IMR-90 (cell line): ENCODE data around the gene NAP1L1. TPM values are rescaled to one million over a fixed set of nuclear protein-coding genes. Genes with fewer than 3 reads are reported as not detected.

ENCODE experiments used
- ATAC-seq: fragments of 200-7000 bp; cut with Tn5 transposase; 2 replicates; pipeline ENCODE4 v1.9.1; 2020; ENCODE audit warnings: low read depth, mild to moderate bottlenecking, moderate library complexity
- BruUV-seq: library from RNA; stranded (reverse); fragments of 400-500 nt; replicated peaks from 2 replicates; lab custom pipeline; 2021; lab: Mats Ljungman, UMichigan
- CTCF ChIA-PET: fragments of 300-600 bp; formaldehyde crosslinking; extraction: SDS; loops from one replicate; lab custom pipeline; 2021; ENCODE audit warnings: antibody characterized with exemption; lab: Yijun Ruan, JAX
- POLR2A ChIA-PET: fragments of 300-600 bp; sonication (Branson Sonifier 250); formaldehyde crosslinking; loops from one replicate; lab custom pipeline; 2022; ENCODE audit warnings: antibody characterized with exemption; ENCODE audit not compliant: unreplicated experiment; lab: Charles Lee
- DNase-seq: peaks from one replicate; pipeline ENCODE4 v3.0.0; 2013
- H2AFZ ChIP-seq: replicated peaks from 2 replicates; pipeline ENCODE3; 2013; ENCODE audit warnings: low read length, mild to moderate bottlenecking; ENCODE audit not compliant: poor library complexity
- H2AK5ac ChIP-seq: 2 replicates; pipeline ENCODE4 v1.6.1; 2013; ENCODE audit warnings: low read depth, low read length, inconsistent platforms
- H2AK9ac ChIP-seq: replicated peaks from 2 replicates; pipeline ENCODE3; 2013; ENCODE audit warnings: mild to moderate bottlenecking, low read depth, low read length, moderate library complexity; ENCODE audit not compliant: poor library complexity
- H2BK120ac ChIP-seq: 2 replicates; pipeline ENCODE4 v1.6.1; 2013; ENCODE audit warnings: low read depth, low read length, inconsistent platforms
- H2BK15ac ChIP-seq: 3 replicates; pipeline ENCODE4 v1.6.1; 2013; ENCODE audit warnings: low read depth, low read length, inconsistent platforms
- H2BK20ac ChIP-seq: 2 replicates; pipeline ENCODE4 v1.6.1; 2013; ENCODE audit warnings: low read depth, mild to moderate bottlenecking, inconsistent platforms, low read length, moderate library complexity
- H2BK5ac ChIP-seq: 2 replicates; pipeline ENCODE4 v1.6.1; 2013; ENCODE audit warnings: mild to moderate bottlenecking, low read depth, low read length, inconsistent platforms; ENCODE audit not compliant: poor library complexity, severe bottlenecking
- H3K14ac ChIP-seq: replicated peaks from 2 replicates; pipeline ENCODE4 v1.6.1; 2013; ENCODE audit warnings: low read depth, low read length, inconsistent platforms
- H3K18ac ChIP-seq: 2 replicates; pipeline ENCODE4 v1.6.1; 2013; ENCODE audit warnings: low read depth, low read length, control low read depth
- H3K23ac ChIP-seq: 2 replicates; pipeline ENCODE4 v1.6.1; 2013; ENCODE audit warnings: low read depth, low read length, inconsistent platforms
- H3K27ac ChIP-seq: 2 replicates; pipeline ENCODE4 v1.5.1; 2013; ENCODE audit warnings: mild to moderate bottlenecking, control low read depth, low read length; ENCODE audit not compliant: insufficient read depth
- H3K27me3 ChIP-seq: 2 replicates; pipeline ENCODE4 v1.6.1; 2013; ENCODE audit warnings: low read length; ENCODE audit not compliant: control insufficient read depth, insufficient read depth
- H3K36me3 ChIP-seq: 2 replicates; pipeline ENCODE4 v1.6.1; 2013; ENCODE audit warnings: low read length, mixed read lengths; ENCODE audit not compliant: control insufficient read depth, insufficient read depth
- H3K4ac ChIP-seq: 2 replicates; pipeline ENCODE4 v1.6.1; 2013; ENCODE audit warnings: low read depth, low read length, inconsistent platforms
- H3K4me1 ChIP-seq: 2 replicates; pipeline ENCODE4 v1.6.1; 2013; ENCODE audit warnings: low read length, mixed read lengths; ENCODE audit not compliant: control insufficient read depth, insufficient read depth
- H3K4me2 ChIP-seq: 2 replicates; pipeline ENCODE4 v1.6.1; 2013; ENCODE audit warnings: low read depth, mild to moderate bottlenecking, control low read depth, low read length, moderate library complexity
- H3K4me3 ChIP-seq: 2 replicates; pipeline ENCODE4 v1.5.1; 2013; ENCODE audit warnings: low read depth, mild to moderate bottlenecking, control low read depth, low read length, moderate library complexity; ENCODE audit not compliant: insufficient read depth
- H3K56ac ChIP-seq: 2 replicates; pipeline ENCODE4 v1.6.1; 2013; ENCODE audit warnings: low read length, inconsistent platforms; ENCODE audit not compliant: insufficient read depth; ENCODE audit errors: extremely low read depth
- H3K79me1 ChIP-seq, 2 experiments: 2 replicates each; pipeline ENCODE4 v1.6.1; 2013; ENCODE audit warnings: low read length in 2 of 2, inconsistent platforms in 1 of 2, low read depth in 1 of 2
- H3K9ac ChIP-seq: 2 replicates; pipeline ENCODE4 v1.6.1; 2013; ENCODE audit warnings: low read depth, low read length, control low read depth
- H3K9me1 ChIP-seq: 2 replicates; pipeline ENCODE4 v1.6.1; 2013; ENCODE audit warnings: low read length, inconsistent platforms; ENCODE audit not compliant: insufficient read depth
- H3K9me3 ChIP-seq: 2 replicates; pipeline ENCODE4 v1.6.1; 2013; ENCODE audit warnings: low read length; ENCODE audit not compliant: control insufficient read depth, insufficient read depth
- H4K20me1 ChIP-seq: 2 replicates; pipeline ENCODE4 v1.6.1; 2013; ENCODE audit warnings: low read length, inconsistent platforms; ENCODE audit not compliant: insufficient read depth
- H4K5ac ChIP-seq: 2 replicates; pipeline ENCODE4 v1.6.1; 2013; ENCODE audit warnings: mild to moderate bottlenecking, low read depth, low read length, control low read depth
- H4K8ac ChIP-seq, 2 experiments: 2 replicates each; pipeline ENCODE4 v1.6.1; 2013; ENCODE audit warnings: low read depth in 2 of 2, low read length in 2 of 2, control low read depth in 1 of 2, inconsistent platforms in 1 of 2
- H4K91ac ChIP-seq: 2 replicates; pipeline ENCODE4 v1.6.1; 2013; ENCODE audit warnings: low read depth, low read length, inconsistent platforms; ENCODE audit not compliant: insufficient read depth
- BHLHE40 ChIP-seq: fragments of 150-350 bp; IDR thresholded peaks from 2 replicates; pipeline ENCODE4 v1.6.1; 2016; ENCODE audit warnings: mild to moderate bottlenecking, low read depth, low read length
- CEBPB ChIP-seq: IDR thresholded peaks from 2 replicates; pipeline ENCODE4 v1.6.1; 2012; ENCODE audit warnings: low read depth, low read length, improper control_type of control experiment
- CHD1 ChIP-seq: IDR thresholded peaks from 2 replicates; pipeline ENCODE4 v1.6.1; 2012; ENCODE audit warnings: low read depth, low read length, improper control_type of control experiment
- FOS ChIP-seq: fragments of 150-350 bp; IDR thresholded peaks from 2 replicates; pipeline ENCODE4 v1.6.1; 2016; ENCODE audit warnings: low read depth, low read length
- MXI1 ChIP-seq: IDR thresholded peaks from 2 replicates; pipeline ENCODE4 v1.6.1; 2012; ENCODE audit warnings: low read depth, mild to moderate bottlenecking, low read length, moderate library complexity, borderline replicate concordance
- NFE2L2 ChIP-seq: fragments of 150-350 bp; IDR thresholded peaks from 2 replicates; pipeline ENCODE4 v1.6.1; 2016; ENCODE audit warnings: low read depth, mild to moderate bottlenecking, low read length
- POLR2A ChIP-seq: IDR thresholded peaks from 2 replicates; pipeline ENCODE4 v1.6.1; 2012; ENCODE audit warnings: mild to moderate bottlenecking, low read depth, low read length
- RAD21 ChIP-seq: IDR thresholded peaks from 2 replicates; pipeline ENCODE4 v1.6.1; 2012; ENCODE audit warnings: low read length, improper control_type of control experiment
- RCOR1 ChIP-seq: IDR thresholded peaks from 2 replicates; pipeline ENCODE4 v1.6.1; 2012; ENCODE audit warnings: mild to moderate bottlenecking, low read length, improper control_type of control experiment; ENCODE audit not compliant: insufficient replicate concordance
- RFX5 ChIP-seq: IDR thresholded peaks from 2 replicates; pipeline ENCODE4 v1.8.0; 2012; ENCODE audit warnings: low read depth, mild to moderate bottlenecking, low read length, moderate library complexity
- SMC3 ChIP-seq: fragments of 150-350 bp; IDR thresholded peaks from 2 replicates; pipeline ENCODE4 v1.6.1; 2016; ENCODE audit warnings: low read depth, mild to moderate bottlenecking, antibody characterized with exemption, low read length, moderate library complexity
- WGBS, 2 experiments: methylation state at CpG; one replicate each; pipeline versions ENCODE4 v1.1.5 to v1.1.7; 2013; ENCODE audit warnings: missing lambda C conversion rate in 2 of 2; ENCODE audit not compliant: insufficient read length in 1 of 2; ENCODE audit errors: extremely low coverage in 2 of 2; 5-methylcytosine and 5-hydroxymethylcytosine counted together
- dilution Hi-C: fragments of 300-500 bp; cut with HindIII; formaldehyde crosslinking; loops from one replicate; pipeline ENCODE4 v1.14.3; 2018; ENCODE audit warnings: low sequenced_read_pairs; ENCODE audit not compliant: unreplicated experiment
- in situ Hi-C: fragments of 300-500 bp; cut with MboI; formaldehyde crosslinking; loops from 3 replicates; pipeline ENCODE4 v1.14.3; 2019; ENCODE audit warnings: low sequenced_read_pairs, inconsistent platforms, mixed read lengths
- intact Hi-C: fragments of 100-400 bp; cut with micrococcal nuclease; formaldehyde crosslinking; loops from 2 replicates; pipeline ENCODE4 v1.10.0; 2022
- polyA plus RNA-seq, 3 experiments: library from polyadenylated mRNA; depleted of rRNA; stranded (reverse); fragments of >200 nt; gene quantifications; 2 replicates each; pipeline ENCODE4 v1.2.3, GENCODE V29; 2012; ENCODE audit warnings: low replicate concordance in 1 of 3
- total RNA-seq: library from RNA; depleted of rRNA; stranded (reverse); fragments of >200 nt; gene quantifications from 2 replicates; pipeline ENCODE4 v1.2.3, GENCODE V29; 2012
- TF ChIP-seq, protein P1 (sequence below): fragments of 150-350 bp; IDR thresholded peaks from 2 replicates; pipeline ENCODE4 v1.6.1; 2017; ENCODE audit warnings: mild to moderate bottlenecking, antibody characterized with exemption, low read length, low read depth
- TF ChIP-seq, protein P2 (sequence below): fragments of 150-350 bp; IDR thresholded peaks from 2 replicates; pipeline ENCODE4 v1.6.1; 2016; ENCODE audit warnings: low read depth, mild to moderate bottlenecking, low read length, moderate library complexity, borderline replicate concordance
- TF ChIP-seq, protein P3 (sequence below): conservative IDR thresholded peaks from 2 replicates; pipeline ENCODE4 v1.5.1; 2012; ENCODE audit warnings: mild to moderate bottlenecking, low read depth, low read length, improper control_type of control experiment

Gene NAP1L1
- total and polyA plus RNA-seq, 2 of the 4 experiments (the other 2 are of a cell fraction): 86.4 to 200 TPM

DNA sequence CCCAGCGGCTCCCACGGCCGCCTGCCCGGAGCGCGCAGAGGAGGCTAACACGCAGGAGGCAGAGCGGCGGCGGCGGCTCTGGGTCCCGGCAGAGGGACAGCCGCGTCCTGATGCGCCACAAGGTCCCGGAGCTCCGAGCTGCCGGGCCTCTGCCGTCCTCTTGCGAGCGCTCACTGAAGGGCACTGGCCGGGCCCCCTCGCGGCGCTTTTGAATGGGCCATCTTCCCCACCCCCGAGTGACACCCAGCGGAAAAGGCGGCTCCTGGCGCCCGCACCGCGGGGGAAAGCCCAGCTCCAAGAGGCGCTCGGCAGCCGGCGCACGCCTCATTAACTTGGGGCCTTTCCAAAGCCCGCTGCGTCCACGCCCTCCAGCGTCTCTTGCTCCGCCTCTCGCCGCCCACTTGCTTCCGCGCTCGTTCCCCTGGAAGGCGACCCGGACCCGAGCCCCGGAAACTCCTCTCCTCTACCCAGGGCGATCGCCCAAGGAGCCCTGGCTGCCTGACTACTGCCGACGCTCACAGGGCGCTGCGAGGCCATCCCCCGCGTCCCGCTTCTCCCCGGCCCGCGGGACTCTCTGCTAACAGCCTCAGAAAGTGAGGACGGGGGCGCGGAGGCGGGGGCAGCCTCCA is 53.0 kb downstream of the NAP1L1 start, which contains the start of gene PHLDA1:
TSS of gene PHLDA1 (minus strand) at position 363 of the 629 bp plus-strand sequence.
- Histone ChIP-seq H2AK9ac (peak within 1 kb of the TSS; percentile 94), H3K14ac (peak within 1 kb of the TSS; percentile 100), H3K4me3 (peak within 1 kb of the TSS; percentile 98), H3K18ac (peak within 1 kb of the TSS; percentile 99), H3K56ac (peak within 1 kb of the TSS; percentile 99), H3K9me3 (no peaks in the 10 kb centered on the region), H2BK120ac (peak within 1 kb of the TSS; percentile 93), H3K4me1 (peaks cover 7% of the 10 kb centered on the region), H4K91ac (peak within 1 kb of the TSS; percentile 97), H2BK20ac (peak within 1 kb of the TSS; percentile 84), H3K23ac (peak within 1 kb of the TSS; percentile 99), H3K4ac (peak within 1 kb of the TSS; percentile 99), H3K9me1 (peaks cover 5% of the 10 kb centered on the region), H3K36me3 (peaks cover 28% of the 10 kb centered on the region), H3K27ac (peak within 1 kb of the TSS; percentile 98), H2BK5ac (peak within 1 kb of the TSS; percentile 97), H4K8ac (peak within 1 kb of the TSS; percentile 92 to 95), H3K79me1 (peaks cover 10 to 39% of the 10 kb centered on the region in 2 experiments), H3K27me3 (no peaks in the 10 kb centered on the region), H2AK5ac (peak within 1 kb of the TSS; percentile 97), H3K9ac (peak within 1 kb of the TSS; percentile 100), H4K5ac (peak within 1 kb of the TSS; percentile 99), H3K4me2 (peak within 1 kb of the TSS; percentile 100), H2BK15ac (peak within 1 kb of the TSS; percentile 91; the same call in 2 of the 3 replicates), H4K20me1 (peaks cover 26% of the 10 kb centered on the region), H2AFZ (peak within 1 kb of the TSS; percentile 83)
- dilution Hi-C loops: no loop called here
- BruUV-seq: no TSS peak
- intact Hi-C loops: loop anchor here (1.0 to 5.0 kb wide), 5 partner anchors 316 to 699 kb away; partner anchors contain the start of genes CAPS2 and GLIPR1L1
- 0% methylated on average over 28 of the region's 67 CpGs; no CpG with 5 or more reads in 1 of the 2 experiments for WGBS, 2 experiments
- ATAC-seq (peak; percentile 81), DNase-seq (peak; percentile 97)
- POLR2A ChIA-PET: interaction anchor here (0.5 to 2.0 kb wide), 16 partner anchors 12 to 557 kb away, joined by 3 to 7 read pairs (median 4); partner anchors contain the start of genes BBS10 and KRR1
- CTCF ChIA-PET: interaction anchor here (0.6 to 1.4 kb wide), 7 partner anchors 53 to 505 kb away, joined by 3 to 6 read pairs (median 3); partner anchors contain the start of gene BBS10
- in situ Hi-C loops: loop anchor here (25.0 kb wide), 1 partner anchor 694 kb away; the partner anchor contains the start of genes CAPS2 and GLIPR1L1
- TF ChIP-seq MXI1 (peak; percentile 90), RCOR1 (no peak), CHD1 (peak; percentile 75; the same call in 1 of the 2 replicates), NFE2L2 (no peak), BHLHE40 (peak; percentile 77), FOS (no peak), POLR2A (peak; percentile 100), SMC3 (peak; percentile 66), RAD21 (peak; percentile 73), RFX5 (no peak; the same call in 1 of the 2 replicates), CEBPB (no peak)
- TF ChIP-seq, protein P1, sequence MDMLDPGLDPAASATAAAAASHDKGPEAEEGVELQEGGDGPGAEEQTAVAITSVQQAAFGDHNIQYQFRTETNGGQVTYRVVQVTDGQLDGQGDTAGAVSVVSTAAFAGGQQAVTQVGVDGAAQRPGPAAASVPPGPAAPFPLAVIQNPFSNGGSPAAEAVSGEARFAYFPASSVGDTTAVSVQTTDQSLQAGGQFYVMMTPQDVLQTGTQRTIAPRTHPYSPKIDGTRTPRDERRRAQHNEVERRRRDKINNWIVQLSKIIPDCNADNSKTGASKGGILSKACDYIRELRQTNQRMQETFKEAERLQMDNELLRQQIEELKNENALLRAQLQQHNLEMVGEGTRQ: no peak; the same call in 1 of the 2 replicates
- TF ChIP-seq, protein P2, sequence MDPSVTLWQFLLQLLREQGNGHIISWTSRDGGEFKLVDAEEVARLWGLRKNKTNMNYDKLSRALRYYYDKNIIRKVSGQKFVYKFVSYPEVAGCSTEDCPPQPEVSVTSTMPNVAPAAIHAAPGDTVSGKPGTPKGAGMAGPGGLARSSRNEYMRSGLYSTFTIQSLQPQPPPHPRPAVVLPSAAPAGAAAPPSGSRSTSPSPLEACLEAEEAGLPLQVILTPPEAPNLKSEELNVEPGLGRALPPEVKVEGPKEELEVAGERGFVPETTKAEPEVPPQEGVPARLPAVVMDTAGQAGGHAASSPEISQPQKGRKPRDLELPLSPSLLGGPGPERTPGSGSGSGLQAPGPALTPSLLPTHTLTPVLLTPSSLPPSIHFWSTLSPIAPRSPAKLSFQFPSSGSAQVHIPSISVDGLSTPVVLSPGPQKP: no peak
- TF ChIP-seq, protein P3, sequence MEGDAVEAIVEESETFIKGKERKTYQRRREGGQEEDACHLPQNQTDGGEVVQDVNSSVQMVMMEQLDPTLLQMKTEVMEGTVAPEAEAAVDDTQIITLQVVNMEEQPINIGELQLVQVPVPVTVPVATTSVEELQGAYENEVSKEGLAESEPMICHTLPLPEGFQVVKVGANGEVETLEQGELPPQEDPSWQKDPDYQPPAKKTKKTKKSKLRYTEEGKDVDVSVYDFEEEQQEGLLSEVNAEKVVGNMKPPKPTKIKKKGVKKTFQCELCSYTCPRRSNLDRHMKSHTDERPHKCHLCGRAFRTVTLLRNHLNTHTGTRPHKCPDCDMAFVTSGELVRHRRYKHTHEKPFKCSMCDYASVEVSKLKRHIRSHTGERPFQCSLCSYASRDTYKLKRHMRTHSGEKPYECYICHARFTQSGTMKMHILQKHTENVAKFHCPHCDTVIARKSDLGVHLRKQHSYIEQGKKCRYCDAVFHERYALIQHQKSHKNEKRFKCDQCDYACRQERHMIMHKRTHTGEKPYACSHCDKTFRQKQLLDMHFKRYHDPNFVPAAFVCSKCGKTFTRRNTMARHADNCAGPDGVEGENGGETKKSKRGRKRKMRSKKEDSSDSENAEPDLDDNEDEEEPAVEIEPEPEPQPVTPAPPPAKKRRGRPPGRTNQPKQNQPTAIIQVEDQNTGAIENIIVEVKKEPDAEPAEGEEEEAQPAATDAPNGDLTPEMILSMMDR: peak; percentile 74
